NCI-H2171 treated with DMSO at 0.1 percent for 48 hours (cell line): Measurements from ENCODE around the gene PTCD3.

Experiments used
- DNase-seq: peaks from one replicate; lab custom pipeline; 2025; lab: John Stamatoyannopoulos, UW

Gene PTCD3

GRCh38 chr2:86143926-86144685 is 38.1 kb downstream of the PTCD3 start:
- DNase-seq: no peak

- no peak for DNase-seq
Observed at GRCh38 chr2:86147793-86148192, 41.8 kb downstream of the PTCD3 start.

GRCh38 chr2:86150502-86150901 is 44.5 kb downstream of the PTCD3 start:
- DNase-seq: no peak

GRCh38 chr2:86157009-86157556 is 51.0 kb downstream of the PTCD3 start:
- no peak for DNase-seq

- no peak for DNase-seq
Observed at GRCh38 chr2:86158286-86158685, 52.3 kb downstream of the PTCD3 start.

GRCh38 chr2:86160156-86160952 is 54.3 kb downstream of the PTCD3 start:
- no peak for DNase-seq

GRCh38 chr2:86170449-86170848 is 64.4 kb downstream of the PTCD3 start:
- DNase-seq: no peak

- no peak for DNase-seq
Observed at GRCh38 chr2:86171295-86171694, 65.3 kb downstream of the PTCD3 start.

- no peak for DNase-seq
Observed at GRCh38 chr2:86172610-86173009, 66.6 kb downstream of the PTCD3 start.

- DNase-seq: no peak
Observed at GRCh38 chr2:86174445-86174844, 68.4 kb downstream of the PTCD3 start.

GRCh38 chr2:86175828-86176227 is 69.8 kb downstream of the PTCD3 start:
- peak; percentile 74 for DNase-seq

- no peak for DNase-seq
Observed at GRCh38 chr2:86176597-86176996, 70.6 kb downstream of the PTCD3 start.

GRCh38 chr2:86185517-86186212 is 79.6 kb downstream of the PTCD3 start:
- DNase-seq: peak; percentile 34

GRCh38 chr2:86186431-86186830 is 80.4 kb downstream of the PTCD3 start:
- DNase-seq: peak; percentile 54

- DNase-seq: no peak
Observed at GRCh38 chr2:86189782-86190416, 83.9 kb downstream of the PTCD3 start.
